Keratinocyte (primary cell): ENCODE measurements around the gene SLC7A4. TPM values are rescaled to one million over a fixed set of nuclear protein-coding genes. Genes with fewer than 3 reads are reported as not detected.
"Not testable (repeated sequence)": the region's sequence is repeated elsewhere in the genome, so short reads cannot be mapped to it uniquely, and the experiment has no call there.

Source experiments
- DNase-seq: peaks from one replicate; pipeline ENCODE4 v3.0.0-alpha.2; 2011; ENCODE audit warnings: low read depth, missing footprints, low spot score
- FAIRE-seq: peaks from 2 replicates; lab custom pipeline; 2011; peaks lifted over from hg19 to GRCh38; lab: Jason Lieb, UNC
- H2AFZ ChIP-seq: 2 replicates; pipeline ENCODE4 v1.6.0; 2012; ENCODE audit warnings: low read length, control low read depth, inconsistent platforms; ENCODE audit not compliant: control insufficient read depth
- H3K27ac ChIP-seq: 2 replicates; pipeline ENCODE4 v1.5.1; 2011; ENCODE audit warnings: low read length; ENCODE audit not compliant: control insufficient read depth, insufficient read depth
- H3K27me3 ChIP-seq: 3 replicates; pipeline ENCODE4 v1.6.0; 2011; ENCODE audit warnings: low read length; ENCODE audit not compliant: control insufficient read depth, insufficient read depth; ENCODE audit errors: extremely low read depth
- H3K36me3 ChIP-seq, 2 experiments: 2 replicates in 1 of 2; 3 replicates in 1 of 2; pipeline ENCODE4 v1.5.1; 2011; ENCODE audit warnings: low read length in 2 of 2, mild to moderate bottlenecking in 1 of 2; ENCODE audit not compliant: control insufficient read depth in 2 of 2, insufficient read depth in 2 of 2; ENCODE audit errors: extremely low read depth in 1 of 2
- H3K4me1 ChIP-seq: 3 replicates; pipeline ENCODE4 v1.5.1; 2011; ENCODE audit warnings: low read length; ENCODE audit not compliant: control insufficient read depth, insufficient read depth; ENCODE audit errors: extremely low read depth
- H3K4me2 ChIP-seq: 3 replicates; pipeline ENCODE4 v1.6.0; 2011; ENCODE audit warnings: low read depth, low read length; ENCODE audit not compliant: control insufficient read depth, insufficient read depth; ENCODE audit errors: extremely low read depth
- H3K4me3 ChIP-seq, 3 experiments: fragments of 200-600 bp in 1 of 3; sonication (generic) in 1 of 3; 2 replicates in 2 of 3; 3 replicates in 1 of 3; pipeline ENCODE4 v1.5.1; 2011 to 2016; ENCODE audit warnings: low read length in 3 of 3, mild to moderate bottlenecking in 3 of 3, control low read depth in 2 of 3, inconsistent platforms in 1 of 3, low read depth in 1 of 3, mixed read lengths in 1 of 3, mixed run types in 1 of 3, moderate library complexity in 1 of 3; ENCODE audit not compliant: control insufficient read depth in 2 of 3, insufficient read depth in 2 of 3; ENCODE audit errors: extremely low read depth in 1 of 3
- H3K79me2 ChIP-seq: 2 replicates; pipeline ENCODE4 v1.6.0; 2012; ENCODE audit warnings: low read length; ENCODE audit not compliant: control insufficient read depth, insufficient read depth
- H3K9ac ChIP-seq: 3 replicates; pipeline ENCODE4 v1.6.0; 2011; ENCODE audit warnings: low read length; ENCODE audit not compliant: control insufficient read depth, insufficient read depth; ENCODE audit errors: extremely low read depth
- H3K9me1 ChIP-seq: 3 replicates; pipeline ENCODE4 v1.6.0; 2011; ENCODE audit warnings: low read length; ENCODE audit not compliant: control insufficient read depth, insufficient read depth; ENCODE audit errors: extremely low read depth
- H3K9me3 ChIP-seq: 2 replicates; pipeline ENCODE4 v1.5.1; 2012; ENCODE audit warnings: low read depth, low read length; ENCODE audit not compliant: control insufficient read depth
- H4K20me1 ChIP-seq: 3 replicates; pipeline ENCODE4 v1.6.0; 2011; ENCODE audit warnings: low read length; ENCODE audit not compliant: control insufficient read depth, insufficient read depth; ENCODE audit errors: extremely low read depth
- CTCF ChIP-seq, 3 experiments: IDR thresholded peaks in 1 of 3; conservative IDR thresholded peaks in 1 of 3; optimal IDR thresholded peaks in 1 of 3; 2 replicates in 2 of 3; 3 replicates in 1 of 3; pipeline versions ENCODE3 to v1.5.1; 2011; ENCODE audit warnings: low read length in 3 of 3, mild to moderate bottlenecking in 3 of 3, moderate library complexity in 2 of 3, control low read depth in 1 of 3, inconsistent platforms in 1 of 3; ENCODE audit not compliant: insufficient read depth in 2 of 3; ENCODE audit errors: extremely low read depth in 1 of 3
- EZH2 ChIP-seq: IDR thresholded peaks from one replicate; pipeline ENCODE4 v1.6.1; 2012; ENCODE audit warnings: inconsistent platforms, mild to moderate bottlenecking, low read length, moderate library complexity
- dilution Hi-C: fragments of 300-500 bp; cut with MboI; formaldehyde crosslinking; loops from one replicate; pipeline ENCODE4 v1.7.0; 2020; ENCODE audit warnings: low sequenced_read_pairs; ENCODE audit not compliant: extremely low pct_ligation_motif_present
- polyA plus RNA-seq, 5 experiments: library from polyadenylated mRNA; depleted of rRNA in 3 of 5; stranded (reverse) in 3 of 5; stranded (forward) in 1 of 5; unstranded in 1 of 5; fragments of >200 nt; gene quantifications; 1 replicate in 1 of 5; 2 replicates in 3 of 5; 3 replicates in 1 of 5; pipeline versions ENCODE4 v1.2.1 to v1.2.3, GENCODE V29; 2011 to 2012; ENCODE audit warnings: missing spikeins in 2 of 5, low read depth in 1 of 5, low replicate concordance in 1 of 5

SLC7A4 gene
- polyA plus RNA-seq, 1 donor (not counting 4 experiments of a cell fraction or from before 2014, with no cell fraction given) = 0.10 TPM

GRCh38 chr22:21061660-21062321 lies 29.4 kb upstream of the SLC7A4 start:
- H3K79me2 ChIP-seq, H2AFZ ChIP-seq, H3K4me2 ChIP-seq, H3K4me3 ChIP-seq, H3K9ac ChIP-seq, H4K20me1 ChIP-seq, H3K9me3 ChIP-seq, H3K36me3 ChIP-seq, DNase-seq, H3K4me1 ChIP-seq, H3K27ac ChIP-seq, dilution Hi-C loops, H3K9me1 ChIP-seq, H3K27me3 ChIP-seq: not testable (repeated sequence)
- FAIRE-seq = peak; percentile 9

GRCh38 chr22:21060363-21060762 lies 28.0 kb upstream of the SLC7A4 start:
- H3K27ac ChIP-seq, H3K9me1 ChIP-seq, H3K4me3 ChIP-seq, H3K27me3 ChIP-seq, H2AFZ ChIP-seq, DNase-seq, FAIRE-seq, H3K9me3 ChIP-seq, H3K9ac ChIP-seq, H3K4me1 ChIP-seq, H3K79me2 ChIP-seq, H4K20me1 ChIP-seq, H3K36me3 ChIP-seq, dilution Hi-C loops, H3K4me2 ChIP-seq: not testable (repeated sequence)

- Histone ChIP-seq H3K4me2 (no peak overlapping the region), H2AFZ (no peak overlapping the region), H3K79me2 (no peaks in the 10 kb centered on the region), H3K27ac (no peak overlapping the region), H3K9ac (no peak overlapping the region), H3K4me3 (no peak overlapping the region), H3K36me3 (no peaks in the 10 kb centered on the region), H3K27me3 (no peaks in the 10 kb centered on the region), H3K9me1 (no peaks in the 10 kb centered on the region), H3K4me1 (peaks cover 7% of the 10 kb centered on the region), H4K20me1 (no peaks in the 10 kb centered on the region), H3K9me3 (no peaks in the 10 kb centered on the region)
- dilution Hi-C loops = no loop called here
- TF ChIP-seq EZH2 = no peak
- TF ChIP-seq CTCF (optimal IDR thresholded peaks at IDR 0.05 in 1 of 3, IDR thresholded peaks at IDR 0.05 in 1 of 3, conservative IDR thresholded peaks at IDR 0.05 in 1 of 3; ENCODE audit: extremely low read depth in 1 of 3, insufficient read depth in 2 of 3, low read length in 3 of 3) = no peak
- FAIRE-seq (no peak), DNase-seq (no peak)
Measured at GRCh38 chr22:21055880-21056319, 23.5 kb upstream of the SLC7A4 start.
